ENCODE data around the gene REG3A.

DNA sequence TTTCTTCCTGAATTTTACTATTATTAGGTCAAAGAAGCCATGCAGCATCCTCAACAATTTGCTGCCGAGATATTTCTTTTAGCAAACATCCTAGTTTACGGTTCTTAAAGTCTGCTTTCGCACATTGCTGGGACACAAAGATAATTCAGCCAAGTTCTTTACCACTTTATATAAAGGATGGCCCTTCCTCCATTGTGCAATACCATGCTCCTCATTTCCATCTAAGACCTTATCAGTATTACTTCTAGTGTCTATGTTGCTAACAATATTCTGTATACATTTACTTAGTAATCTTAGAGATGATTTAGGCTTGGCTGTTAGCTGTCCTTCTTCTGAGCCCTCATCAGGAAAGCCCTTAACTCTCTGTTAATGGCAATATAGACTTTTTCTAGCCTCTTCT lies 47.3 kb downstream of the REG3A start:
- TF ChIP-seq CTCF (conservative IDR thresholded peaks at IDR 0.05) (no peak), ZFX (IDR thresholded peaks at IDR 0.05) (no peak)
